Liver (tissue), 9 donors: ENCODE measurements around the gene BRIP1. TPM values are rescaled to one million over a fixed set of nuclear protein-coding genes. Genes with fewer than 3 reads are reported as not detected.

Experiments used
- DNase-seq: peaks from one replicate; pipeline ENCODE4 v3.0.0-alpha.2; 2017; ENCODE audit warnings: low spot score
- H3K27ac ChIP-seq, 2 donors: one replicate each; pipeline ENCODE4 v1.7.0; 2013; ENCODE audit warnings: inconsistent platforms in 2 of 2, low read length in 2 of 2, control low read depth in 1 of 2, low read depth in 1 of 2, mild to moderate bottlenecking in 1 of 2
- H3K27me3 ChIP-seq, 4 donors: one replicate each; pipeline versions ENCODE4 v1.6.1 to v1.7.0; 2013; ENCODE audit warnings: low read length in 3 of 4, inconsistent platforms in 1 of 4, mild to moderate bottlenecking in 1 of 4, moderate library complexity in 1 of 4; ENCODE audit not compliant: control insufficient read depth in 4 of 4, insufficient read depth in 4 of 4
- H3K36me3 ChIP-seq, 4 donors: one replicate each; pipeline versions ENCODE4 v1.6.1 to v1.7.0; 2013; ENCODE audit warnings: low read length in 3 of 4, mild to moderate bottlenecking in 3 of 4, low read depth in 1 of 4, moderate library complexity in 1 of 4; ENCODE audit not compliant: control insufficient read depth in 4 of 4, insufficient read depth in 3 of 4
- H3K4me1 ChIP-seq, 4 donors: one replicate each; pipeline versions ENCODE4 v1.6.1 to v1.7.0; 2013; ENCODE audit warnings: low read length in 3 of 4, mild to moderate bottlenecking in 3 of 4, moderate library complexity in 1 of 4; ENCODE audit not compliant: control insufficient read depth in 4 of 4, insufficient read depth in 4 of 4
- H3K4me3 ChIP-seq, 3 donors: one replicate each; pipeline versions ENCODE4 v1.6.1 to v1.7.0; 2013; ENCODE audit warnings: low read length in 3 of 3, control low read depth in 1 of 3, low read depth in 1 of 3, mild to moderate bottlenecking in 1 of 3
- H3K9ac ChIP-seq, 2 donors: one replicate each; pipeline ENCODE4 v1.7.0; 2013; ENCODE audit warnings: low read length in 2 of 2, mild to moderate bottlenecking in 2 of 2, moderate library complexity in 2 of 2, control low read depth in 1 of 2, low read depth in 1 of 2
- H3K9me3 ChIP-seq, 4 donors: one replicate each; pipeline versions ENCODE4 v1.6.1 to v1.7.0; 2013; ENCODE audit warnings: low read length in 3 of 4; ENCODE audit not compliant: control insufficient read depth in 4 of 4
- ATF3 ChIP-seq: IDR thresholded peaks from 2 replicates; pipeline ENCODE4 v1.6.1; 2016; ENCODE audit warnings: antibody characterized with exemption
- CTCF ChIP-seq: fragments of 150-350 bp; IDR thresholded peaks from 2 replicates; pipeline ENCODE4 v1.5.1; 2017; ENCODE audit warnings: improper control_type of control experiment, low read depth, low read length; ENCODE audit not compliant: missing input control
- EGR1 ChIP-seq, 2 donors: IDR thresholded peaks; 2 replicates each; pipeline ENCODE4 v1.6.1; 2016 to 2018; ENCODE audit warnings: antibody characterized with exemption in 2 of 2, low read depth in 2 of 2
- FOXA1 ChIP-seq: IDR thresholded peaks from 2 replicates; pipeline ENCODE4 v1.6.1; 2016; ENCODE audit warnings: antibody characterized with exemption
- FOXA2 ChIP-seq: IDR thresholded peaks from 2 replicates; pipeline ENCODE4 v1.6.1; 2016; ENCODE audit warnings: antibody characterized with exemption
- GABPA ChIP-seq, 2 donors: IDR thresholded peaks in 1 of 2; conservative IDR thresholded peaks in 1 of 2; 2 replicates each; pipeline ENCODE4 v1.6.1; 2016; ENCODE audit warnings: antibody characterized with exemption in 2 of 2, mild to moderate bottlenecking in 1 of 2, moderate library complexity in 1 of 2
- HNF4A ChIP-seq, 2 donors: conservative IDR thresholded peaks; 2 replicates each; pipeline ENCODE4 v1.6.1; 2016; ENCODE audit warnings: antibody characterized with exemption in 2 of 2, mild to moderate bottlenecking in 2 of 2
- HNF4G ChIP-seq: IDR thresholded peaks from 2 replicates; pipeline ENCODE4 v1.6.1; 2016; ENCODE audit warnings: antibody characterized with exemption
- JUND ChIP-seq, 2 donors: IDR thresholded peaks; 2 replicates each; pipeline ENCODE4 v1.6.1; 2016; ENCODE audit warnings: antibody characterized with exemption in 2 of 2
- MAX ChIP-seq: IDR thresholded peaks from 2 replicates; pipeline ENCODE4 v1.6.1; 2016; ENCODE audit warnings: antibody characterized with exemption
- NR2F2 ChIP-seq: IDR thresholded peaks from 2 replicates; pipeline ENCODE4 v1.6.1; 2016; ENCODE audit warnings: antibody characterized with exemption
- RAD21 ChIP-seq, 2 donors: IDR thresholded peaks; 2 replicates each; pipeline ENCODE4 v1.6.1; 2016; ENCODE audit warnings: antibody characterized with exemption in 2 of 2, mild to moderate bottlenecking in 2 of 2
- SP1 ChIP-seq: IDR thresholded peaks from 2 replicates; pipeline ENCODE4 v1.6.1; 2018; ENCODE audit warnings: antibody characterized with exemption, mild to moderate bottlenecking
- YY1 ChIP-seq: IDR thresholded peaks from 2 replicates; pipeline ENCODE4 v1.6.1; 2016; ENCODE audit warnings: antibody characterized with exemption, mild to moderate bottlenecking
- WGBS: extraction: QIAGEN DNeasy Blood & Tissue Kit; methylation state at CpG from one replicate; pipeline ENCODE4 v1.1.7; 2013; 5-methylcytosine and 5-hydroxymethylcytosine counted together
- polyA plus RNA-seq, 2 donors: library from polyadenylated mRNA; stranded (reverse) in 1 of 2; unstranded in 1 of 2; fragments of 200-250 nt in 1 of 2; fragments of >200 nt in 1 of 2; fragmentation: Nextera tagmentation in 1 of 2; extraction: Ambion mirVana in 1 of 2; gene quantifications; one replicate each; pipeline versions ENCODE4 v1.2.1 to v1.2.3, GENCODE V29; 2013 to 2015
- total RNA-seq, 2 donors: library from RNA; depleted of rRNA; stranded (reverse); fragments of >200 nt; gene quantifications; one replicate each; pipeline ENCODE4 v1.2.3, GENCODE V29; 2014
- TF ChIP-seq, protein P1 (sequence below): IDR thresholded peaks from 2 replicates; pipeline ENCODE4 v1.6.1; 2016; ENCODE audit warnings: antibody characterized with exemption, mild to moderate bottlenecking
- donor health status: healthy.
- donor health status: healthy.
- donor health status: healthy.
- donor health status: healthy.
- donor health status: healthy.

BRIP1 gene
- total and polyA plus RNA-seq, 4 donors: 0.24 to 10.3 (median 0.90) TPM

- no peak for TF ChIP-seq YY1
- no peak for TF ChIP-seq NR2F2
- TF ChIP-seq MAX: no peak
- TF ChIP-seq JUND (IDR thresholded peaks at IDR 0.05): no peak
- TF ChIP-seq GABPA (IDR thresholded peaks at IDR 0.05 in 1 of 2, conservative IDR thresholded peaks at IDR 0.05 in 1 of 2): no peak
- no peak for TF ChIP-seq FOXA2
- TF ChIP-seq HNF4G: no peak
- TF ChIP-seq RAD21 (IDR thresholded peaks at IDR 0.05): no peak
Observed at GRCh38 chr17:61701978-61702377, 161.3 kb downstream of the BRIP1 start (continued).

DNA sequence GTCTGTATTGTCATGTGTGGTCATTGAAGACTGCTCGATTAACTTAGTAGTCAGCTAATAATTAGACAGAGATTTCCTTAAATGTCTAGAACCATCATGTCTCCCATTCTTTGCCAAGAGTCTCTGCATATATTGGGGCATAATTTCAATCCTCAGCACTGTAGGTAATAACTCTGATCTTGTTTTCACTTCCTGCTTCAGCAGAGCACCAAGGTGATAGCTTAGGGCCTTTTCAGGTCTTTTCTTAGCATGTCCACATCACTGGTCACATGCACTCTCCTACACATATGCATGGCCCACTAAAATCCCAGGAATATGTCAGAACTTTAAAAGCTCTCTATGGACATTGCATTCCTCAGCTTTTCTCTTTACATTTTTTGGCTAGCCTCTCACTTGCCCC lies 162.0 kb downstream of the BRIP1 start:
- 98% methylated on average over 1 of the region's 1 CpG for WGBS
- H3K36me3 ChIP-seq: no peaks in the 10 kb centered on the region
- no peak overlapping the region for H3K9ac ChIP-seq
- H3K4me3 ChIP-seq: no peak overlapping the region
- H3K4me1 ChIP-seq: no peaks in the 10 kb centered on the region
- TF ChIP-seq HNF4A (conservative IDR thresholded peaks at IDR 0.05) (no peak), JUND (IDR thresholded peaks at IDR 0.05) (no peak), SP1 (no peak), YY1 (no peak), CTCF (no peak), GABPA (IDR thresholded peaks at IDR 0.05 in 1 of 2, conservative IDR thresholded peaks at IDR 0.05 in 1 of 2) (no peak), RAD21 (IDR thresholded peaks at IDR 0.05) (no peak), FOXA1 (no peak), ATF3 (no peak), MAX (no peak)
- TF ChIP-seq, protein P1, sequence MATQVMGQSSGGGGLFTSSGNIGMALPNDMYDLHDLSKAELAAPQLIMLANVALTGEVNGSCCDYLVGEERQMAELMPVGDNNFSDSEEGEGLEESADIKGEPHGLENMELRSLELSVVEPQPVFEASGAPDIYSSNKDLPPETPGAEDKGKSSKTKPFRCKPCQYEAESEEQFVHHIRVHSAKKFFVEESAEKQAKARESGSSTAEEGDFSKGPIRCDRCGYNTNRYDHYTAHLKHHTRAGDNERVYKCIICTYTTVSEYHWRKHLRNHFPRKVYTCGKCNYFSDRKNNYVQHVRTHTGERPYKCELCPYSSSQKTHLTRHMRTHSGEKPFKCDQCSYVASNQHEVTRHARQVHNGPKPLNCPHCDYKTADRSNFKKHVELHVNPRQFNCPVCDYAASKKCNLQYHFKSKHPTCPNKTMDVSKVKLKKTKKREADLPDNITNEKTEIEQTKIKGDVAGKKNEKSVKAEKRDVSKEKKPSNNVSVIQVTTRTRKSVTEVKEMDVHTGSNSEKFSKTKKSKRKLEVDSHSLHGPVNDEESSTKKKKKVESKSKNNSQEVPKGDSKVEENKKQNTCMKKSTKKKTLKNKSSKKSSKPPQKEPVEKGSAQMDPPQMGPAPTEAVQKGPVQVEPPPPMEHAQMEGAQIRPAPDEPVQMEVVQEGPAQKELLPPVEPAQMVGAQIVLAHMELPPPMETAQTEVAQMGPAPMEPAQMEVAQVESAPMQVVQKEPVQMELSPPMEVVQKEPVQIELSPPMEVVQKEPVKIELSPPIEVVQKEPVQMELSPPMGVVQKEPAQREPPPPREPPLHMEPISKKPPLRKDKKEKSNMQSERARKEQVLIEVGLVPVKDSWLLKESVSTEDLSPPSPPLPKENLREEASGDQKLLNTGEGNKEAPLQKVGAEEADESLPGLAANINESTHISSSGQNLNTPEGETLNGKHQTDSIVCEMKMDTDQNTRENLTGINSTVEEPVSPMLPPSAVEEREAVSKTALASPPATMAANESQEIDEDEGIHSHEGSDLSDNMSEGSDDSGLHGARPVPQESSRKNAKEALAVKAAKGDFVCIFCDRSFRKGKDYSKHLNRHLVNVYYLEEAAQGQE: no peak
- no peaks in the 10 kb centered on the region for H3K27me3 ChIP-seq
- no peak for DNase-seq
- no peak overlapping the region for H3K27ac ChIP-seq
- peaks cover 7 to 18% (median 13%) of the 10 kb centered on the region in 4 donors for H3K9me3 ChIP-seq

DNA sequence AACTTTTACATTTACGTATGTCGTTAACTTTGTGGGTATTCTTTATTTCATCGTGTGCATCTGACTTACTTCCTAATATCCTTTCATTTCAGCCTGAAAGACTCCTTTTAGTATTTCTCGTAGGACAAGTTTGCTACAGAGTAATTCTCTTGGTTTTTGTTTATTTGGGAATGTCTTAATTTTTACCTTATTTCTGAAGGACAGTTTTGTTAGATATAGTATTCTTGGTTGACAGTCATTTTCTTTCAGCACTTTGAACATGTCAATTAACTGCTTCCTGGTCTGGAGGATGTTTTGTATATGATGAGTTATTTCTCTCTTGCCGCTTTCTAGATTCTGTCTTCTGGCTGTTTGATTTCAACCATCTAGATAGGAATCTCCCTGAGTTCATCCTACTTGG lies 163.1 kb downstream of the BRIP1 start:
- Histone ChIP-seq H3K4me1 (no peaks in the 10 kb centered on the region), H3K27me3 (no peaks in the 10 kb centered on the region), H3K27ac (no peak overlapping the region), H3K4me3 (no peak overlapping the region), H3K9ac (no peak overlapping the region), H3K9me3 (peaks cover 7 to 18% (median 13%) of the 10 kb centered on the region in 4 donors), H3K36me3 (no peaks in the 10 kb centered on the region)
- no peak for DNase-seq
- 98% methylated on average over 5 of the region's 5 CpGs for WGBS
- TF ChIP-seq, protein P1: no peak
- TF ChIP-seq HNF4A (conservative IDR thresholded peaks at IDR 0.05) (no peak), HNF4G (no peak), SP1 (no peak), JUND (IDR thresholded peaks at IDR 0.05) (no peak), MAX (no peak), ATF3 (no peak), EGR1 (IDR thresholded peaks at IDR 0.05; ENCODE audit: low read depth in 2 of 2) (no peak), FOXA1 (no peak), FOXA2 (no peak), GABPA (IDR thresholded peaks at IDR 0.05 in 1 of 2, conservative IDR thresholded peaks at IDR 0.05 in 1 of 2) (no peak), RAD21 (IDR thresholded peaks at IDR 0.05) (no peak), YY1 (no peak), CTCF (no peak)
